Measurements from ENCODE around the gene IKZF5. TPM values are rescaled to one million over a fixed set of nuclear protein-coding genes. Genes with fewer than 3 reads are reported as not detected.

Gene IKZF5
- total RNA-seq, 1 experiment from 2014 or later = 12.5 TPM

DNA sequence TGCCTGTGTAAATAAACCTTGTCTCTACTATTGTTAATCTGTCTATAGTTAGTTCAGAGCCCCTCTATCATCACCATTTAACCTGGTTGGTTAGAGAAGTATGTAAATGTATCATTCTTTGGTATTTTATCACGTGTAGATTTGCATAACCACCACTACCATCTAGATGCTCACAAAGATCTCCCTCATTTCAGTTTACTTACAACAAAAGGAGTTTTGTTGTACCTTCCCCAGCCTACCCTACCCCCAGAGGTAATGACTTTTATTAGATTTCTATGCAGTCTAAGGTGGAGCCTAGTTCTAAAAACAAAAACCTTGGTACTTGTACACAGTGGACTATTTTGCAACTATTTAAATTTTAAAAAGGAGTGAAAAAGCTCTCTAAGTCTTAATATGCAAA, 17.7 kb upstream of the IKZF5 start:
- Histone ChIP-seq H2AFZ (ENCODE audit: low read length) (no peak overlapping the region), H3K14ac (ENCODE audit: insufficient read depth, low read length) (no peak overlapping the region), H4K91ac (ENCODE audit: insufficient read length, low read depth, low read length) (no peak overlapping the region), H3K4me1 (ENCODE audit: insufficient read depth, low read length) (no peaks in the 10 kb centered on the region), H4K8ac (replicated peaks; ENCODE audit: insufficient read length, low read depth, low read length) (no peak overlapping the region), H2BK12ac (ENCODE audit: insufficient read length, low read depth, low read length) (no peak overlapping the region), H2AK5ac (ENCODE audit: insufficient read length, low read length) (no peak overlapping the region), H3K27me3 (ENCODE audit: insufficient read depth, low read length) (no peaks in the 10 kb centered on the region; the same call in 1 of the 2 replicates), H2BK15ac (ENCODE audit: low read depth, low read length) (no peak overlapping the region), H3T11ph (ENCODE audit: low read length) (no peak overlapping the region), H3K4ac (ENCODE audit: low read depth, low read length) (no peak overlapping the region), H3K79me1 (ENCODE audit: insufficient read depth, low read depth, low read length, poor library complexity, severe bottlenecking) (no peaks in the 10 kb centered on the region), H2BK120ac (ENCODE audit: low read depth, low read length, poor library complexity, severe bottlenecking) (no peak overlapping the region), H4K20me1 (ENCODE audit: control insufficient read depth, insufficient read depth, insufficient read length) (no peaks in the 10 kb centered on the region), H3K9ac (ENCODE audit: extremely low read depth, insufficient read length, low read length) (no peak overlapping the region), H3K4me2 (ENCODE audit: insufficient read depth, insufficient read length, low read length) (no peak overlapping the region), H3K18ac (ENCODE audit: insufficient read length, low read depth, low read length) (no peak overlapping the region), H3K23me2 (ENCODE audit: insufficient read length, low read depth, low read length, poor library complexity, severe bottlenecking) (no peaks in the 10 kb centered on the region), H3K56ac (ENCODE audit: insufficient read length, low read depth, low read length) (no peak overlapping the region), H2BK20ac (ENCODE audit: low read depth, low read length, poor library complexity, severe bottlenecking) (no peak overlapping the region), H2BK5ac (ENCODE audit: insufficient read length, low read length) (no peak overlapping the region), H3K23ac (ENCODE audit: insufficient read length, low read depth, low read length) (no peak overlapping the region), H4K5ac (ENCODE audit: insufficient read length, low read depth, low read length) (no peak overlapping the region), H3K27ac (ENCODE audit: insufficient read length, low read depth, low read length) (no peak overlapping the region), H3K79me2 (ENCODE audit: insufficient read depth, low read length) (no peaks in the 10 kb centered on the region), H3K9me3 (ENCODE audit: control insufficient read depth, low read depth, low read length) (no peaks in the 10 kb centered on the region)
- Mint-ChIP-seq H3K27ac (no peak overlapping the region; a peak in 2 of 7 replicates), H3K27me3 (ENCODE audit: low read depth) (no peaks in the 10 kb centered on the region), H3K4me3 (no peak overlapping the region), H3K36me3 (ENCODE audit: insufficient read depth in 1 of 3, low read depth in 3 of 3) (no peaks in the 10 kb centered on the region), H3K9me3 (no peaks in the 10 kb centered on the region), H3K4me1 (peaks cover 38 to 43% of the 10 kb centered on the region in 2 experiments)
- WGBS (ENCODE audit: extremely low coverage, insufficient read length, low lambda C conversion rate) = no CpG with 5 or more reads among the region's 1 CpG
- no peak for DNase-seq
- TF ChIP-seq, protein P1, sequence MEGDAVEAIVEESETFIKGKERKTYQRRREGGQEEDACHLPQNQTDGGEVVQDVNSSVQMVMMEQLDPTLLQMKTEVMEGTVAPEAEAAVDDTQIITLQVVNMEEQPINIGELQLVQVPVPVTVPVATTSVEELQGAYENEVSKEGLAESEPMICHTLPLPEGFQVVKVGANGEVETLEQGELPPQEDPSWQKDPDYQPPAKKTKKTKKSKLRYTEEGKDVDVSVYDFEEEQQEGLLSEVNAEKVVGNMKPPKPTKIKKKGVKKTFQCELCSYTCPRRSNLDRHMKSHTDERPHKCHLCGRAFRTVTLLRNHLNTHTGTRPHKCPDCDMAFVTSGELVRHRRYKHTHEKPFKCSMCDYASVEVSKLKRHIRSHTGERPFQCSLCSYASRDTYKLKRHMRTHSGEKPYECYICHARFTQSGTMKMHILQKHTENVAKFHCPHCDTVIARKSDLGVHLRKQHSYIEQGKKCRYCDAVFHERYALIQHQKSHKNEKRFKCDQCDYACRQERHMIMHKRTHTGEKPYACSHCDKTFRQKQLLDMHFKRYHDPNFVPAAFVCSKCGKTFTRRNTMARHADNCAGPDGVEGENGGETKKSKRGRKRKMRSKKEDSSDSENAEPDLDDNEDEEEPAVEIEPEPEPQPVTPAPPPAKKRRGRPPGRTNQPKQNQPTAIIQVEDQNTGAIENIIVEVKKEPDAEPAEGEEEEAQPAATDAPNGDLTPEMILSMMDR (conservative IDR thresholded peaks at IDR 0.05) = no peak

All from H9 (cell line).